Heart right ventricle (tissue), 16 donors: ENCODE measurements around the gene MS4A13. TPM values are rescaled to one million over a fixed set of nuclear protein-coding genes. Genes with fewer than 3 reads are reported as not detected.

Source experiments
- ATAC-seq, 8 donors: fragments of 200-7000 bp; cut with Tn5 transposase; one replicate each; pipeline ENCODE4 v1.9.1; 2020; ENCODE audit warnings: mild to moderate bottlenecking in 8 of 8, moderate library complexity in 8 of 8, moderate number of reproducible peaks in 1 of 8
- DNase-seq, 2 donors: peaks; one replicate each; pipeline ENCODE4 v3.0.0-alpha.2; 2020
- H3K27ac ChIP-seq, 10 donors: fragments of 200-600 bp; sonication (generic) in 2 of 10; one replicate each; pipeline versions ENCODE4 v1.5.0 to v1.8.0; 2020 to 2022; ENCODE audit warnings: mild to moderate bottlenecking in 3 of 10
- H3K27me3 ChIP-seq, 7 donors: fragments of 200-600 bp; one replicate each; pipeline ENCODE4 v1.8.0; 2021 to 2022; ENCODE audit warnings: mild to moderate bottlenecking in 2 of 7
- H3K36me3 ChIP-seq, 9 donors: fragments of 200-600 bp; sonication (generic) in 1 of 9; one replicate each; pipeline versions ENCODE4 v1.5.0 to v1.8.0; 2020 to 2022; ENCODE audit warnings: mild to moderate bottlenecking in 2 of 9
- H3K4me1 ChIP-seq, 9 donors: fragments of 200-600 bp; sonication (generic) in 1 of 9; one replicate each; pipeline versions ENCODE4 v1.5.0 to v1.8.0; 2020 to 2022; ENCODE audit warnings: mild to moderate bottlenecking in 4 of 9
- H3K4me3 ChIP-seq, 10 donors: fragments of 200-600 bp; sonication (generic) in 2 of 10; one replicate each; pipeline versions ENCODE4 v1.5.0 to v1.8.0; 2020 to 2022; ENCODE audit warnings: mild to moderate bottlenecking in 7 of 10, moderate library complexity in 2 of 10
- H3K9me3 ChIP-seq, 11 donors: fragments of 200-600 bp in 10 of 11; sonication (generic) in 2 of 11; one replicate each; pipeline versions ENCODE4 v1.5.0 to v1.8.0; 2013 to 2022; ENCODE audit warnings: mild to moderate bottlenecking in 2 of 11, control low read depth in 1 of 11, moderate library complexity in 1 of 11
- WGBS, 2 donors: extraction: QIAGEN DNeasy Blood & Tissue Kit; methylation state at CpG; one replicate each; pipeline ENCODE4 v1.1.7; 2013; ENCODE audit warnings: inconsistent platforms in 1 of 2; 5-methylcytosine and 5-hydroxymethylcytosine counted together
- intact Hi-C, 10 donors: fragments of 100-400 bp; cut with DNase I; formaldehyde crosslinking; loops; one replicate each; pipeline versions ENCODE4 v1.11.1 to v1.14.2; 2022
- polyA plus RNA-seq, 2 donors: library from polyadenylated mRNA; stranded (reverse); fragments of 200-250 nt; gene quantifications; one replicate each; pipeline ENCODE4 v1.2.3, GENCODE V29; 2013
- total RNA-seq, 10 donors: library from RNA; stranded (reverse); fragmentation: NEBNext Ultra II Directional in 3 of 10; extraction: Animal tissue kit (Norgen Biotek cat#: 25700) in 3 of 10; gene quantifications; one replicate each; pipeline versions ENCODE4 v1.2.1 to v1.2.4, GENCODE V29; 2021 to 2023
- TF ChIP-seq, protein P1 (sequence below), 9 donors: fragments of 200-600 bp; sonication (generic) in 2 of 9; IDR thresholded peaks; one replicate each; pipeline versions ENCODE4 v1.5.0 to v1.8.0; 2021 to 2022; ENCODE audit warnings: antibody characterized with exemption in 9 of 9, mild to moderate bottlenecking in 5 of 9, moderate library complexity in 1 of 9
- donor health status: Arrhythmogenic right ventricular cardiomyopathy.
- donor health status: ischemic (EF 13 %, LVEDD 7.1; RV severe dilation, severe dysfunction).
- donor health status: healthy with polysubstance abuse.
- donor health status: DM: no; HTN: yes; CAD: no.
- donor health status: DM: no; HTN: no; CAD: no.
- donor health status: ischemic (EF 25% LVEDD 6.9; RV normal size, moderate dysfunction).
- donor health status: ischemic (EF 25% LVEDD 5.7; RV mildly dilated, moderate dysfunction).
- donor health status: healthy.
- donor health status: DM: yes; HTN: yes; CAD: no.
- donor health status: Ischemic cardiomyopathy.
- donor health status: ischemic (EF 35%, LVEDD 5.7; RV mildly dilated, moderate dysfunction).
- donor health status: nonischemic (EF 11% LVEDD 7.7; RV severe dilation, severe dysfunction).
- donor health status: DM: yes; HTN: yes; CAD: no.
- donor health status: PGD.
- donor health status: ischemic (EF 29% LVEDD 5.4; RV normal size, mild dysfunction).
- donor health status: nonischemic (EF 23%, LVEDD 6.1; RV moderate dilation, normal function).

MS4A13 gene
- total and polyA plus RNA-seq, 12 donors, result not detected

DNA sequence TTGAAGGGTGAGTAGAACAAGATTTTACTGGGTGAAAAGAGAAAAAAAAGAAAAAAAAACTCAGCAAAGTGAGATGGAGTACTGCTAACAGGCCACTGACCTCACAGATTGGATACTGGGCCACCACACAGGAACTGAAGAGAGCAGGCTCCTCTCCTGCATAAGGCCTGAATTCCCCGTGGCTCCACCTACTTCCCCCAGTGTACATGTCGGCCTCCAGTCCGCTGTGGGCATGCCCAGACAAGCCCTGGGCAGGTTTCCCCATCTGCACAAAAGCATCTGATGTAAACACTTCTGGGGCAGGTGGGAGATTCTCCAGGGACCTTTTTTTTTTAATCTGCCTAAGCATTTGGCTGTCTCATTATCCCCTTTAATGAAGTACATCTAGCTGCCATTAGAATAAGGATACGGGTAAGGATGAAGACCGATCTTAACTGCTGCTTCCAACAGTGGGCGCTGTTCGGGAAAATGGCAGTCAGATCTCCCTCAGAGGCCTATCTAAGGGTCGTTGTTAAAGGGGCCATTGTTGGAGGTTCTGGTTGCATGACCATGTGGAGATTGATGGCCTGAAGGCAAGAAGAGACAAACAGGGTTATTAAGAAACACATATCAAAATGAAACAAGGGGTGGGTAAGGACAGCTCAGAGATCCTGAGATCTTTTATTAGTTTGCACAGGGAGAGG is 48.5 kb downstream of the MS4A13 start:
- DNase-seq, result no peak
- TF ChIP-seq, protein P1, sequence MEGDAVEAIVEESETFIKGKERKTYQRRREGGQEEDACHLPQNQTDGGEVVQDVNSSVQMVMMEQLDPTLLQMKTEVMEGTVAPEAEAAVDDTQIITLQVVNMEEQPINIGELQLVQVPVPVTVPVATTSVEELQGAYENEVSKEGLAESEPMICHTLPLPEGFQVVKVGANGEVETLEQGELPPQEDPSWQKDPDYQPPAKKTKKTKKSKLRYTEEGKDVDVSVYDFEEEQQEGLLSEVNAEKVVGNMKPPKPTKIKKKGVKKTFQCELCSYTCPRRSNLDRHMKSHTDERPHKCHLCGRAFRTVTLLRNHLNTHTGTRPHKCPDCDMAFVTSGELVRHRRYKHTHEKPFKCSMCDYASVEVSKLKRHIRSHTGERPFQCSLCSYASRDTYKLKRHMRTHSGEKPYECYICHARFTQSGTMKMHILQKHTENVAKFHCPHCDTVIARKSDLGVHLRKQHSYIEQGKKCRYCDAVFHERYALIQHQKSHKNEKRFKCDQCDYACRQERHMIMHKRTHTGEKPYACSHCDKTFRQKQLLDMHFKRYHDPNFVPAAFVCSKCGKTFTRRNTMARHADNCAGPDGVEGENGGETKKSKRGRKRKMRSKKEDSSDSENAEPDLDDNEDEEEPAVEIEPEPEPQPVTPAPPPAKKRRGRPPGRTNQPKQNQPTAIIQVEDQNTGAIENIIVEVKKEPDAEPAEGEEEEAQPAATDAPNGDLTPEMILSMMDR (IDR thresholded peaks at IDR 0.05), result no peak
- WGBS, 2 donors, result 62% methylated on average over 8 of the region's 8 CpGs
- Histone ChIP-seq H3K9me3 (peaks cover 0 to 49% (median 20%) of the 10 kb centered on the region in 11 donors), H3K36me3 (no peaks in the 10 kb centered on the region), H3K27ac (no peak overlapping the region), H3K4me3 (no peak overlapping the region), H3K4me1 (peaks cover 0 to 3% (median 0%) of the 10 kb centered on the region in 9 donors), H3K27me3 (no peaks in the 10 kb centered on the region)
- ATAC-seq, result no peak
- intact Hi-C loops, result no loop called here

DNA sequence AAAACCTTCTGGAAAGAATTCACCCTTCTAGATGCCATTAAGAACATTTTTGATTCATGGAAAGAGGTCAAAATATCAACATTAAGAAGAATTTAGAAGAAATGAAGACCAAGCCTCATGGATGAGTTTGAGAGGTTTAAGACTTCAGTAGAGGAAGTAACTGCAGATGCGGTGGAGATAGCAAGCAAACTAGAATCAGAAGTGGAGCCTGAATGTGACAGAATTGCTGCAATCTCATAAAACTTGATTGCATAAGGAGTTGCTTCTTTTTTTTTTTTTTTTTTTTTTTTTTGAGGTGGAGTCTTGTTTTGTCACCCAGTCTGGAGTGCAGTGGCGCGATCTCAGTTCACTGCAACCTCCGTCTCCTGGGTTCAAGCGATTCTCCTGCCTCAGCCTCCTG is 51.6 kb downstream of the MS4A13 start:
- ATAC-seq, result no peak
- WGBS, 2 donors, result 85 to 89% methylated on average over 4 to 5 of the region's 5 CpGs

DNA sequence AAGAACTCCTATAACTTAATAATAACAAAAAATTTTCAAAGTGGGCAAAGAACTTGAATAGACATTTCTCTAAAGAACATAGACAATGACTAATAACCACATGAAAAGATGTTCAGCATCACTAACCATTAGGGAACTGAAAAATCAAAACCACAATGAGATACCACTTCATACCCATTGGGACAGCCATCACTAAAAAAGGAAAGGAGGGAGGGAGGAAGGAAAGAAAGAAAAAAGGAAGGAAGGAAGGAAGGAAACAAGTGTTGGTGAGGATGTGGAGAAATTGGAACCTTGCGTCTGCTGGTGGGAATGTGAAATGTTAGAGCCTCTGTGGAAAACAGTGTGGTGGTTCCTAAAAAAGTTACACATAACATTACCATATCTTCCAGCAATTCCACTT is 55.8 kb downstream of the MS4A13 start:
- WGBS, 2 donors, result 68 to 71% methylated on average over 1 of the region's 1 CpG
- TF ChIP-seq, protein P1 (IDR thresholded peaks at IDR 0.05), result no peak
- peaks cover 0 to 7% (median 0%) of the 10 kb centered on the region in 11 donors for H3K9me3 ChIP-seq

More for the DNA sequence above, 51.6 kb downstream of the MS4A13 start:
- Histone ChIP-seq H3K9me3 (peaks cover 0 to 20% (median 3%) of the 10 kb centered on the region in 11 donors), H3K27me3 (no peaks in the 10 kb centered on the region), H3K4me3 (no peak overlapping the region), H3K36me3 (no peaks in the 10 kb centered on the region), H3K4me1 (peaks cover 0 to 3% (median 0%) of the 10 kb centered on the region in 9 donors), H3K27ac (no peak overlapping the region)
- intact Hi-C loops, result no loop called here
- TF ChIP-seq, protein P1 (IDR thresholded peaks at IDR 0.05), result no peak
- no peak for DNase-seq

DNA sequence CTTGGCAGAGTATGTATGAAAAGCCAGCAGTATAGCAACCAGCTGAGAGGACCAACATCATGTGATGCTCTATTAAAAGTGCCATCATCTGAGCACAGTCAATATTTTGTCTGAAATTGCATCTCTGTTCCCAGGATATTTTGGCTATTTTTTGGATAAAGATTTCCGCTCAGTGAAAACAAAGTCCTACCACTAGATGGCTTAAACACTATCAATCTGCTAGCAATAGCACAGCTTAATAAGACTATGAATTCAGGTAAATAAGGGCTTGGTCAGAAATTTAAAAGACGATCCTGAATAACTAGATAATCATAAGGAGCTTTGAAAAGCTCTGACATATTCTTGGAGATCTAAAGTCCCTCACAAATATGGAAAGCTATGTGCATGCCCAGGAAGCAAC is 74.4 kb downstream of the MS4A13 start:
- ATAC-seq (no peak), DNase-seq (no peak)
- H3K9me3 ChIP-seq, result peaks cover 0 to 37% (median 6%) of the 10 kb centered on the region in 11 donors
- no peaks in the 10 kb centered on the region for H3K27me3 ChIP-seq
- H3K4me3 ChIP-seq, result no peak overlapping the region
- no peak overlapping the region for H3K27ac ChIP-seq
- TF ChIP-seq, protein P1 (IDR thresholded peaks at IDR 0.05), result no peak
- 62 to 69% methylated on average over 2 of the region's 2 CpGs for WGBS, 2 donors
- no peaks in the 10 kb centered on the region for H3K4me1 ChIP-seq
- intact Hi-C loops, result no loop called here
- no peaks in the 10 kb centered on the region for H3K36me3 ChIP-seq

More for the DNA sequence above, 55.8 kb downstream of the MS4A13 start:
- H3K4me3 ChIP-seq, result no peak overlapping the region
- no peak for ATAC-seq
- no peak overlapping the region for H3K27ac ChIP-seq
- peaks cover 0 to 3% (median 0%) of the 10 kb centered on the region in 9 donors for H3K4me1 ChIP-seq
- intact Hi-C loops, result no loop called here
- no peaks in the 10 kb centered on the region for H3K36me3 ChIP-seq
- DNase-seq, result no peak
- no peaks in the 10 kb centered on the region for H3K27me3 ChIP-seq

Other genes with a start within 250 kb of the MS4A13 start
- gene MS4A4A, start 234.7 kb upstream of the MS4A13 start, total RNA-seq, result 10 to 100 TPM in 4 of 10 donors, 1 to 10 TPM in 6; 2.2 to 31.6 (median 6.9) TPM
- gene MS4A4A, start 234.7 kb upstream of the MS4A13 start, polyA plus RNA-seq, result 1 to 10 TPM; 8.9 to 9.2 TPM
- gene MS4A6E, start 188.1 kb upstream of the MS4A13 start, total RNA-seq, result under 1 TPM in 1 of 10 donors, not detected in 9; 0.62 TPM
- under 1 TPM in 1 of 2 donors, not detected in 1; 0.28 TPM for gene MS4A6E, start 188.1 kb upstream of the MS4A13 start, polyA plus RNA-seq
- 10 to 100 TPM in 5 of 10 donors, 1 to 10 TPM in 5; 3.6 to 23.9 (median 7.6) TPM for gene MS4A7, start 136.9 kb upstream of the MS4A13 start, total RNA-seq
- 1 to 10 TPM; 2.3 to 6.7 TPM for gene MS4A7, start 136.9 kb upstream of the MS4A13 start, polyA plus RNA-seq
- gene MS4A14, start 118.9 kb upstream of the MS4A13 start, total RNA-seq, result 1 to 10 TPM in 1 of 10 donors, under 1 TPM in 7, not detected in 2; 0.11 to 1.6 (median 0.28) TPM
- 1 to 10 TPM in 1 of 2 donors, under 1 TPM in 1; 0.16 to 2.6 TPM for gene MS4A14, start 118.9 kb upstream of the MS4A13 start, polyA plus RNA-seq
- gene MS4A5, start 85.8 kb upstream of the MS4A13 start, total RNA-seq, result not detected
- not detected for gene MS4A5, start 85.8 kb upstream of the MS4A13 start, polyA plus RNA-seq
- gene MS4A1, start 59.5 kb upstream of the MS4A13 start, total RNA-seq, result under 1 TPM in 3 of 10 donors, not detected in 7; 0.38 to 0.51 (median 0.42) TPM
- gene MS4A1, start 59.5 kb upstream of the MS4A13 start, polyA plus RNA-seq, result under 1 TPM in 1 of 2 donors, not detected in 1; 0.17 TPM
- gene MS4A12, start 22.6 kb upstream of the MS4A13 start, total RNA-seq, result under 1 TPM in 1 of 10 donors, not detected in 9; 0.36 TPM
- gene MS4A12, start 22.6 kb upstream of the MS4A13 start, polyA plus RNA-seq, result not detected
- gene MS4A8, start 184.2 kb downstream of the MS4A13 start, total RNA-seq, result not detected
- gene MS4A8, start 184.2 kb downstream of the MS4A13 start, polyA plus RNA-seq, result not detected
- not detected for gene MS4A18, start 209.3 kb downstream of the MS4A13 start, total RNA-seq
- not detected for gene MS4A18, start 209.3 kb downstream of the MS4A13 start, polyA plus RNA-seq
- gene MS4A15, start 241.5 kb downstream of the MS4A13 start, total RNA-seq, result not detected
- not detected for gene MS4A15, start 241.5 kb downstream of the MS4A13 start, polyA plus RNA-seq